ENCODE data around the gene BCOR. TPM values are rescaled to one million over a fixed set of nuclear protein-coding genes. Genes with fewer than 3 reads are reported as not detected.

Gene BCOR
- total RNA-seq, 1 donor from 2014 or later, result 15.1 TPM

DNA sequence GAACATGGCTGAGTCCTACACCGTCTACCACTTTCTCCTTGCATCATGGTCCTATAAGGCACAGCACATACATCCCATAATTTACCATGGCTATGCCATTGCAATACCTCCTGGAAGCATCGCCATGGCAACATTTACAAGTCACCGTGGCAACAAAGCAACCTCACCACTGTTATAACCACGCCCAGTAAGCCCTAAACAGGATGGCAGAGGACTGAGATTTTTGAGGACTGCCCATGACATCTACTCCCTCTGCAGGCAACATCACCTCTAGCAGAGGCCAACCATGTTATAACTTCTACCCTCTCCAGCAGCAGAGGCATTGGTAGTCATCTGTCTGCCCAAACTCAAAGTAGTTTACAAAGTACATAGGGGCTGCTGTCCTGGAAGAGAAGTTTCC lies 29.7 kb downstream of the BCOR start:
- H3K27ac ChIP-seq (replicated peaks), result no peak overlapping the region
- peaks cover 38% of the 10 kb centered on the region for H3K36me3 ChIP-seq
- H3K4me3 ChIP-seq, result no peak overlapping the region
- no peaks in the 10 kb centered on the region for H3K27me3 ChIP-seq (ENCODE audit: low read depth)
- DNase-seq, result no peak
- no peaks in the 10 kb centered on the region for H3K9me3 ChIP-seq (replicated peaks)
- intact Hi-C loops (cut with micrococcal nuclease), result no loop called here
- no peaks in the 10 kb centered on the region for H3K4me1 ChIP-seq
- no peak for TF ChIP-seq CTCF (IDR thresholded peaks at IDR 0.05; ENCODE audit: borderline replicate concordance)

GRCh38 chrX:40066700-40067099 lies 31.1 kb downstream of the BCOR start:
- Histone ChIP-seq H3K36me3 (peaks cover 37% of the 10 kb centered on the region), H3K9me3 (replicated peaks) (no peaks in the 10 kb centered on the region), H3K27me3 (ENCODE audit: low read depth) (no peaks in the 10 kb centered on the region), H3K4me3 (no peak overlapping the region), H3K4me1 (no peaks in the 10 kb centered on the region), H3K27ac (replicated peaks) (no peak overlapping the region)
- no peak for DNase-seq
- no peak for TF ChIP-seq CTCF (IDR thresholded peaks at IDR 0.05; ENCODE audit: borderline replicate concordance)
- intact Hi-C loops (cut with micrococcal nuclease), result no loop called here

DNA sequence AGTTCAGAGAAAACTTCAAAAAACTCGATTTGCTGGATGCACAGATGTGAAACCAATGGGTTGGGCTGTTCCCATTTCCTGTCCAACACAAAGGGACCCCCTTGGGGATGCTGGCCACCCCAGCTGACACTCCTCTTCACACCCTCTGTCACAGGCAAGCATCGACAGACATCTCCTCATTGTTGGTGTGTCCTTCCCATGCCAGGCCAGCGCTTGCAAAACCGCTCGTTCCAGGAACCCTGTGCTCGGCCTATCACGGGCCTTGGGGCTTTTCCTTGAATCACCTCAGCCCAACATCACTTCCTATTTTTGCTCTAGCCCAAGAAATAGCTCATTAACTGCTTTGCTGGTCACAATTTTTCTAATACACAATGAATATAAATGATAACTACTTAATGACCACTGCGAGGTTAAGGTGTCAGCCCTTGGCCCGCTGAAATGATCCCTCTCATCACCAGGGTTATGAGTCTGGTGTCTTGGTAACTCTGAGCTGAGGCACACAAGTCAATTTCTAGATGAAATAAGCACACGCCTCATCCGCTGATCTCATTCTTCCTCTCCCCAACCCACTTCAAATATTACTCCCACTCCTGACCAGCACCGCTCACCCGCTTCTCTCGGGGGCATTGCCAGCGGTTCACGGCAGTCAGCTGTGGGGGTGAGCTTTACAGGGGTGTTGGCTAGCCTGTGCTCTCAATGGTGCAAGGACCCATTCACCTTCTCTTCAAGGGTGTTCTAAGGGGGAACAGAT lies 32.3 kb downstream of the BCOR start:
- Histone ChIP-seq H3K4me1 (no peaks in the 10 kb centered on the region), H3K36me3 (peaks cover 39% of the 10 kb centered on the region), H3K27ac (replicated peaks) (no peak overlapping the region), H3K9me3 (replicated peaks) (no peaks in the 10 kb centered on the region), H3K27me3 (ENCODE audit: low read depth) (no peaks in the 10 kb centered on the region), H3K4me3 (no peak overlapping the region)
- TF ChIP-seq CTCF (IDR thresholded peaks at IDR 0.05; ENCODE audit: borderline replicate concordance), result no peak
- DNase-seq, result no peak
- intact Hi-C loops (cut with micrococcal nuclease), result no loop called here

DNA sequence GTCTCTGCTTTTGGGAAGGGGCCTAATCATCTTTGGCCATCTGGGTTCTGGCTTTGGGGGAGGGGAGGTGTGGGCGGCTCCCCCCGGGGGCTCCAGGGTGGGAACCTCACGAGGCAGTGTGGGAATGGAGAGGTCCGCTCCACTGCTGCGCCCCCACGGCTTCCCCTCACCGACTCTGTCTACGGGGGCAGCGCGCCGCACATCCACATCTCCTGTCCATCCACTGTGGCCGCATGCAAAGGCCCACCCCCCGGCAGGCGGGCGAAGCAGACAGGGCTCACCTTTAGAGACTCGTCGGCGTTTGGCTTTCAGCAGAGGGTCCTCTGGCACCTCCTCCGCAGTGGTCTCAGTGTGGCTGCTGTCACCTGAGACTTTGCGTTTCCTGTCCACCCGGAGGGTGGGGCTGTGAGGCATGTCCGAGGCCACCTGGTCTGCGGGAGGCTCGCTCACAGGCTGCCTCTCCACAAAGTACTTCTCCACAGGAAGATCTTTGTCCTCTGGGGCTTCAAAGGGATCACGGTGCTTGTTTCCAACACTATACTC lies 33.6 kb downstream of the BCOR start:
- no peak for DNase-seq
- Histone ChIP-seq H3K27ac (replicated peaks) (no peak overlapping the region), H3K4me3 (no peak overlapping the region), H3K9me3 (replicated peaks) (no peaks in the 10 kb centered on the region), H3K36me3 (peaks cover 30% of the 10 kb centered on the region), H3K4me1 (no peaks in the 10 kb centered on the region), H3K27me3 (ENCODE audit: low read depth) (no peaks in the 10 kb centered on the region)
- no peak for TF ChIP-seq CTCF (IDR thresholded peaks at IDR 0.05; ENCODE audit: borderline replicate concordance)
- intact Hi-C loops (cut with micrococcal nuclease), result no loop called here

DNA sequence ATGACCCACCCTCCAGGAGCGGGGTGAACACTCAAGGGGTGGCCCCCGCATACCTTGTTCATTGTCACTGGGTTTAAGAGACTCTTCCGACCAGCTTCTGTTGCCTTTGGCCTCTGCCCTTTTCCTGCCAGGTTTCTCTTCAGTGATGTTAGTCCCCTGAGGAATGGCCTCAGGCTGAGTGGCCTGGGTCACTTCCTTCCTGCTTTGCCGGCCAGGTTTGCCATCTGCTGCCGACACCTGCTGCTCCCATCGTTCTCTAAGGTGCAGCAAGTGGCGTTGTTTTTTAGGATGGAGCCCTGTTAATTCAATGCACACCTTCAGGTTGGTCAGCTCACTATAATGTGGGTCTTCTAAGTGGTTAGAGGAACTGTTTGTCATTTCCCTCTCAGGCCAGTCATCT lies 34.2 kb downstream of the BCOR start:
- Histone ChIP-seq H3K9me3 (replicated peaks) (no peaks in the 10 kb centered on the region), H3K4me1 (no peaks in the 10 kb centered on the region), H3K36me3 (peaks cover 30% of the 10 kb centered on the region), H3K27me3 (ENCODE audit: low read depth) (no peaks in the 10 kb centered on the region), H3K27ac (replicated peaks) (no peak overlapping the region), H3K4me3 (no peak overlapping the region)
- intact Hi-C loops (cut with micrococcal nuclease), result no loop called here
- no peak for TF ChIP-seq CTCF (IDR thresholded peaks at IDR 0.05; ENCODE audit: borderline replicate concordance)
- DNase-seq, result no peak

Measured in left ventricle myocardium inferior (tissue), 1 donor.